ENCODE results near the gene DENND4A. TPM values are rescaled to one million over a fixed set of nuclear protein-coding genes. Genes with fewer than 3 reads are reported as not detected.
A peak's percentile ranks its signal among the peaks of the same experiment; 100 is the strongest.

The DENND4A gene
- total RNA-seq, 1 donor from 2014 or later, result 17.5 TPM

DNA sequence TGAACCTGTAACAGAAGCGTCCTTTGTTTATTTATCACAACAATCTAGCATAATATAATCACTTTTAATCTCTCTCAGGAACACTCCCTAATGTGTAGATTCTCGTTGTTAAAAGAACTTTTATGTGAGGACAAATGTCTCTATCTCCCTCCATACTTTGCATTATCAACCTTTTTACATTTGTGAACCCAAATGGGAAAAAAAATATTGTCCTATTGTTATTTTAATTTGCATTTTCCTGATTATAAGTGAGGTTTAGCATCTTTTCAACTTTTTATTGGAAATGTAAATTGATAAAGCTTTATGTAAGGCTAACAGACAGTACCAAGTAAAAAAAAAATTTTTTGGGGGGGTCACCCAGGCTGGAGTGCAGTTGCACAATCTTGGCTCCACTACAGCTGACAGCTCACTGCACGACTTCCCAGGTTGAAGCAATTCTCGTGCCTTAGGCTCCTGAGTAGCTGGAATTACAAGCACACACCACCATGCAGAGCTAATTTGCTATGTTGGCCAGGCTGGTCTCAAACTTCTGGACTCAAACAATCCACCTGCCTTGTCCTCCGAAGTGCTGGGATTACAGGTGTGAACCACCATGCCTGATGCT, 33.0 kb upstream of the DENND4A start:
- H3K36me3 Mint-ChIP-seq (ENCODE audit: insufficient read depth), result no peaks in the 10 kb centered on the region
- no peak for DNase-seq (ENCODE audit: low spot score, unreplicated experiment)
- H3K27ac Mint-ChIP-seq, result no peak overlapping the region
- no peaks in the 10 kb centered on the region for H3K9me3 Mint-ChIP-seq (ENCODE audit: low read depth)
- H3K27me3 Mint-ChIP-seq, result no peaks in the 10 kb centered on the region
- H3K4me3 Mint-ChIP-seq (ENCODE audit: low read depth), result no peak overlapping the region
- TF ChIP-seq, protein P1, sequence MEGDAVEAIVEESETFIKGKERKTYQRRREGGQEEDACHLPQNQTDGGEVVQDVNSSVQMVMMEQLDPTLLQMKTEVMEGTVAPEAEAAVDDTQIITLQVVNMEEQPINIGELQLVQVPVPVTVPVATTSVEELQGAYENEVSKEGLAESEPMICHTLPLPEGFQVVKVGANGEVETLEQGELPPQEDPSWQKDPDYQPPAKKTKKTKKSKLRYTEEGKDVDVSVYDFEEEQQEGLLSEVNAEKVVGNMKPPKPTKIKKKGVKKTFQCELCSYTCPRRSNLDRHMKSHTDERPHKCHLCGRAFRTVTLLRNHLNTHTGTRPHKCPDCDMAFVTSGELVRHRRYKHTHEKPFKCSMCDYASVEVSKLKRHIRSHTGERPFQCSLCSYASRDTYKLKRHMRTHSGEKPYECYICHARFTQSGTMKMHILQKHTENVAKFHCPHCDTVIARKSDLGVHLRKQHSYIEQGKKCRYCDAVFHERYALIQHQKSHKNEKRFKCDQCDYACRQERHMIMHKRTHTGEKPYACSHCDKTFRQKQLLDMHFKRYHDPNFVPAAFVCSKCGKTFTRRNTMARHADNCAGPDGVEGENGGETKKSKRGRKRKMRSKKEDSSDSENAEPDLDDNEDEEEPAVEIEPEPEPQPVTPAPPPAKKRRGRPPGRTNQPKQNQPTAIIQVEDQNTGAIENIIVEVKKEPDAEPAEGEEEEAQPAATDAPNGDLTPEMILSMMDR (IDR thresholded peaks at IDR 0.05; ENCODE audit: unreplicated experiment), result no peak
- H3K4me1 Mint-ChIP-seq (ENCODE audit: low read depth), result peaks cover 16% of the 10 kb centered on the region

DNA sequence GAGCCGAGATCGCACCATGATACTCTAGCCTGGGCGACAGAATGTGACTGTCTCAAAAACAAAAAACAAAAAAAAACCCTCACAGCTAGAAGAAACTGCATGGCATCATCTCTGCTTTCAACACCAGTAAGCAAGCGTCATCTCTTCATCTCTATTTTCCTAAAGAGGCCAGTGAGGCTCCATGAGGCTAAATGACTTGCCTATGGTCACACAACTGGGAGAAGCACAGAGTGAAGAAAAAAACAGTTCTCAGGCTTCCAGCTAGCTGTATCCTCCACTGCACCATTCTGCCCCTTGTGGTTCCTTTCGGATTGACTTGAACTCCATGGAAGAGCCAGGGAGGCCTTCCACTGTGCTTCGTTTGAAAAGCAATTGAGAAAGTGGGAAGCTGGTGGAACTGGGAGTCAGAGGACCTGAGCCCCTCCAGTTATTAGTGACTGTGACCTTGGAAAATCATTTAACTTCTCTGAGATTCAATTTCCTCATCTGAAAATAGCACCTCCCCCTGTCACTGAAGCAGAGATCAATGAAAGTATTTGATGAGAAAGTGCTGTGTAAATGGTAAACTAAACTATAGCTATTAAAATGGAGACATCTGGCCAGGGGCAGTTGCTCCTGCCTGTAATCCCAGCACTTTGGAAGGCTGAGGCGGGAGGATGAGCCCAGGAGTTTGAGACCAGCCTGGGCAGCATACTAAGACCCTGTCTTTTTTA, 32.1 kb upstream of the DENND4A start:
- DNase-seq (ENCODE audit: low spot score, unreplicated experiment), result peak; percentile 29
- peaks cover 14% of the 10 kb centered on the region for H3K4me1 Mint-ChIP-seq (ENCODE audit: low read depth)
- no peaks in the 10 kb centered on the region for H3K27me3 Mint-ChIP-seq
- H3K27ac Mint-ChIP-seq, result peak overlapping the region; percentile 1
- TF ChIP-seq, protein P1 (IDR thresholded peaks at IDR 0.05; ENCODE audit: unreplicated experiment), result peak; percentile 66
- no peak overlapping the region for H3K4me3 Mint-ChIP-seq (ENCODE audit: low read depth)
- no peaks in the 10 kb centered on the region for H3K36me3 Mint-ChIP-seq (ENCODE audit: insufficient read depth)
- no peaks in the 10 kb centered on the region for H3K9me3 Mint-ChIP-seq (ENCODE audit: low read depth)

DNA sequence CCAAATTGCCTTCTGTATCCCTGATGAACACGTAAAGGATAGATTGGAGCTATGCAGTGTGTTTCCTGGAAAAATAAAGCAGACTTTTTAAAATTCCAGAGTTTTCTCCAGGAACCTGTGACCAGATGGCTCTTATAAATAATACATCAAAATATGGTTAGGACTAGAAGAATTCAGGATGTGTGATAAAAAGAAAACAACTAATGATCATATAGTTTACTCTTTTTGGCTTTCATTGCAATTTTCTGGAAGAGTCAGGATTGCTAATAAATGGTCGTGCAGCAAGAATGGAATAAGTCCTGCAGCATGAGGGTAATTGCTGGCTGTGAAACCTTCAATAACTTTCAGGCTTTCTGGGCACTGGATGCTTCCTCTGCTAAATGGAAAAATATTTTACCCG, 30.2 kb upstream of the DENND4A start:
- H3K9me3 Mint-ChIP-seq (ENCODE audit: low read depth), result no peaks in the 10 kb centered on the region
- peaks cover 8% of the 10 kb centered on the region for H3K4me1 Mint-ChIP-seq (ENCODE audit: low read depth)
- H3K4me3 Mint-ChIP-seq (ENCODE audit: low read depth), result no peak overlapping the region
- no peaks in the 10 kb centered on the region for H3K36me3 Mint-ChIP-seq (ENCODE audit: insufficient read depth)
- H3K27ac Mint-ChIP-seq, result no peak overlapping the region
- H3K27me3 Mint-ChIP-seq, result no peaks in the 10 kb centered on the region
- no peak for DNase-seq (ENCODE audit: low spot score, unreplicated experiment)
- TF ChIP-seq, protein P1 (IDR thresholded peaks at IDR 0.05; ENCODE audit: unreplicated experiment), result no peak

DNA sequence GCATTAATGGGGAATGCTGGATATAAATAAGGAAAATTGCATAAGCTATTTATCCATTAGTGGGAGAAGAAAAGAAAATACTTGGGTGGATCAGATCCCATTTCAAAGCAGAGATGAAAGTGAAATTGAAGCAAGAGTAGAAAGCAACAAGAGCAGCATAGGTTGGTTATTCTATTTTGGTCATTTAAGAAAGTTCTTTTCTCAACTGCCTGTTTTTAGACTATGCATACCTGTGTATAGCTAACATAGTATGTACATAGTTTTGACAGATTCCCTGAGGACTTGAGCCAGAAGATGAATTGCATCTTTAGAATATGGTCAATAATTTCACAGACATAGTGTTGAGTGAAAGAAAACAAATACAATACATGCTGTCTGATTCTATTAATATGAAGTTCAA, 29.0 kb upstream of the DENND4A start:
- TF ChIP-seq, protein P1 (IDR thresholded peaks at IDR 0.05; ENCODE audit: unreplicated experiment), result no peak
- no peaks in the 10 kb centered on the region for H3K27me3 Mint-ChIP-seq
- H3K27ac Mint-ChIP-seq, result no peak overlapping the region
- no peak for DNase-seq (ENCODE audit: low spot score, unreplicated experiment)
- H3K4me1 Mint-ChIP-seq (ENCODE audit: low read depth), result peaks cover 5% of the 10 kb centered on the region
- no peak overlapping the region for H3K4me3 Mint-ChIP-seq (ENCODE audit: low read depth)
- no peaks in the 10 kb centered on the region for H3K9me3 Mint-ChIP-seq (ENCODE audit: low read depth)
- H3K36me3 Mint-ChIP-seq (ENCODE audit: insufficient read depth), result no peaks in the 10 kb centered on the region

DNA sequence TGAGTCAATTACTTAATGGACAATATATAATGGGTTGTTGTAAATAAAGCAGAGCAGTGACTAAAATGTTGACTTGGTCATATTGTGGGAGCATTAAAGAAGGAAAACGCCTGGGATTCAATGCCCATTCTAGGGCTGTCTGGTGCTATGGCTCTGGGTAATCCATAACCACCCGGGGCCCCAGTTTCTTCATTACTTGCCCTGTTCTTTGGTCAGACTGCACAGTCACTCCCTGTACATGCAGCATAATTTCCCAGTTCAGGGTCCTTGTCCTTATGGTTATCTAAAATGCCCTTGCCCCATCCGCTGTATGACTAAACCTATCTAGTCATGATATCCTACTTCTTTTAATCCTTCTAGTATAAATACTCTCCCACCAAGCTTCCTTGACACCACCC, 27.5 kb upstream of the DENND4A start:
- no peaks in the 10 kb centered on the region for H3K36me3 Mint-ChIP-seq (ENCODE audit: insufficient read depth)
- no peaks in the 10 kb centered on the region for H3K9me3 Mint-ChIP-seq (ENCODE audit: low read depth)
- TF ChIP-seq, protein P1 (IDR thresholded peaks at IDR 0.05; ENCODE audit: unreplicated experiment), result no peak
- no peak overlapping the region for H3K4me3 Mint-ChIP-seq (ENCODE audit: low read depth)
- H3K27ac Mint-ChIP-seq, result no peak overlapping the region
- peaks cover 3% of the 10 kb centered on the region for H3K4me1 Mint-ChIP-seq (ENCODE audit: low read depth)
- no peak for DNase-seq (ENCODE audit: low spot score, unreplicated experiment)
- no peaks in the 10 kb centered on the region for H3K27me3 Mint-ChIP-seq
